NOMO-1 treated with dmso at 0.1 percent for 144 hours (cell line): ENCODE data around the gene METTL13.
A peak's percentile ranks its signal among the peaks of the same experiment; 100 is the strongest.

ENCODE experiments used
- DNase-seq: peaks from one replicate; lab custom pipeline; 2025; ENCODE audit not compliant: unreplicated experiment; lab: John Stamatoyannopoulos, UW

Gene METTL13, protein sequence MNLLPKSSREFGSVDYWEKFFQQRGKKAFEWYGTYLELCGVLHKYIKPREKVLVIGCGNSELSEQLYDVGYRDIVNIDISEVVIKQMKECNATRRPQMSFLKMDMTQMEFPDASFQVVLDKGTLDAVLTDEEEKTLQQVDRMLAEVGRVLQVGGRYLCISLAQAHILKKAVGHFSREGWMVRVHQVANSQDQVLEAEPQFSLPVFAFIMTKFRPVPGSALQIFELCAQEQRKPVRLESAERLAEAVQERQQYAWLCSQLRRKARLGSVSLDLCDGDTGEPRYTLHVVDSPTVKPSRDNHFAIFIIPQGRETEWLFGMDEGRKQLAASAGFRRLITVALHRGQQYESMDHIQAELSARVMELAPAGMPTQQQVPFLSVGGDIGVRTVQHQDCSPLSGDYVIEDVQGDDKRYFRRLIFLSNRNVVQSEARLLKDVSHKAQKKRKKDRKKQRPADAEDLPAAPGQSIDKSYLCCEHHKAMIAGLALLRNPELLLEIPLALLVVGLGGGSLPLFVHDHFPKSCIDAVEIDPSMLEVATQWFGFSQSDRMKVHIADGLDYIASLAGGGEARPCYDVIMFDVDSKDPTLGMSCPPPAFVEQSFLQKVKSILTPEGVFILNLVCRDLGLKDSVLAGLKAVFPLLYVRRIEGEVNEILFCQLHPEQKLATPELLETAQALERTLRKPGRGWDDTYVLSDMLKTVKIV

DNA sequence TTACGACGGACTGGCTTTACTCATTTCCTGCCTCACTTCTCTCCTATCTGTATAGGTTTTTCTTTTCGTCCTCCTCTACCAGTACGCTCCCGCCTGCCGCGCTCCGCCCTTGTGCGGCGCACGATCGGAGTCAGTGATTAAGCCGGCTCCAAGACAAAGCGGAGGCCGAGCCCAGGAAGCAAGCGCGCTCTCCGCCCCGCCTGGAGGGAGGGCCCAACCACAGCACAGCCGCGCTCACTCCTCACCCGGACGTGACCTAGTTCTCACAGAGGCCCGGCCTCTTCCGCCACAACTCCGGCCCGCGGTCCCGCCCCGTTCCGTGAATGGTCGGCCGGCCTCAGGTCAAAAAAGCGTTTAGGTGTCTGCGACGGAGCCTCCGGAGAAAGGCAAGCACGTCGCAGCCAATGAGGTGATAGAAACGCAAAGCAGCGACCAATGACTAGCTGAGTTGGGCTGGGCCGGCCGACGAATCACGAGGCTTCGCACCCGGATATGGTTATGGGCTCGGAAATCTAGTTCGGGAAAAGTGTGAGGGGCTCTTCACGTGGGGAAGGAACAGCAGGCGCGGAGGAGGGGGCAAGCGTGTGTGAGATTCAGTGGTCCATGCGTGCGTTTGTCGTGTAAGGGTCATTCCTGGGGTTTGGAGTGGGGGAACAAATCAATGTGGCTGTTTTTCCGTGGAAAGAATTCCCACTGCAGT, at the start of gene METTL13:
Gene METTL13 (plus strand): TSS at position 485 of the 700 bp plus-strand sequence. CDS start 308 bp downstream, outside the sequence.
- peak; percentile 99 for DNase-seq

DNA sequence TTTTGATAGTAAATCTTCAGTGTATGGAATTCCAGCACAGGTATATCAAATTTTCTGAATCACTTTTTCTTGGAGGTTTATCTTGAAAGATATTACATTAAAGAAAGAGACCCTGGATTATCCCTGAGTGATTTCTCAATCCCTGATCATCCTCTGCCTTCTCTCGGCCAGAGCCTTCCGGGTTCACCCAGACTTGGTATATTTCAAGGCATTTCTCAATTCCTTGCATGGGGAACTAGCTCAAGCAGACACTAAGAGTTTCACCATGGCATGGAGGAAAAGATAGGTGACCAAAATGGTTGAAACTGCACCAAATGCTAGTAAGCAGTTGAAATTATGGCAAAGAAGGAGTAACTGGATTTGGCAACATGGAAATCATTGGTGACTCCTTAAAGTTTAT, 45.3 kb upstream of the METTL13 start:
- DNase-seq = no peak

DNA sequence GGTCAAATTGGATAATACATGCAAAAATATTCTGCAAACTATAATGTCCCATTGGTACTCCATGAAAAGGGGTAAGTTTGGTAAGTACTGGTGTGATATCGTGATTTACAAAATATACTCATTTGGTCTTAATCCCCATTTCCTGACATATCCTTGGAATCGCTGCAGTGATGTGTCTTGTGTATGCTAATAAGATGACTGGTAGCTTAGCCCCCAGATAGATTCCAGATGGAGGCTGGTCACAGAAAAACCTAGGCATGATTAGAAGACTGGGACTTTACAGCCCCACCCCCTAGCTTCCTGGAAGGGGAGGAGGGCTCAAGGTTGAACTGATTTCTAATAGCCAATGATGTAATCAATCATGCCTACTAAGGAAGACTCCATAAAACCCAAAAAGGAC, 42.5 kb upstream of the METTL13 start:
- DNase-seq = no peak

DNA sequence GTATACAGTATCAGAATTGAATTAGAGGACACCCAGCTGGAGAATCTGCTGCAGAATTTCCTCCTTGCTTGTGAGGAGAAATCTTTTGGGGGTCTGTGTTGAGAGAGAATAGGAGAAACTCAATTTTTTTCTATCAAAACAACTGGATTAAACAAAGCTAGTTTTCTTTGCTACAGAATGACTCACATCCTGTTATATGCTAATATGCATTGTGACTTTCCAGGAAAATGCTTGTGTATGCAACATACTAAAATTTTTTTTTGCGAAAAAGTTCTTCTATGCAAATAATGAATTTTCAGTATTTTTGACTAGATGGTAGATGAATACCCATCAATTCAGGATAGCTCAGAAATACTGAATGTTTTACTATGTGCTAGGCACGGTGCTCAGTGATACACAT, 41.8 kb upstream of the METTL13 start:
- no peak for DNase-seq

DNA sequence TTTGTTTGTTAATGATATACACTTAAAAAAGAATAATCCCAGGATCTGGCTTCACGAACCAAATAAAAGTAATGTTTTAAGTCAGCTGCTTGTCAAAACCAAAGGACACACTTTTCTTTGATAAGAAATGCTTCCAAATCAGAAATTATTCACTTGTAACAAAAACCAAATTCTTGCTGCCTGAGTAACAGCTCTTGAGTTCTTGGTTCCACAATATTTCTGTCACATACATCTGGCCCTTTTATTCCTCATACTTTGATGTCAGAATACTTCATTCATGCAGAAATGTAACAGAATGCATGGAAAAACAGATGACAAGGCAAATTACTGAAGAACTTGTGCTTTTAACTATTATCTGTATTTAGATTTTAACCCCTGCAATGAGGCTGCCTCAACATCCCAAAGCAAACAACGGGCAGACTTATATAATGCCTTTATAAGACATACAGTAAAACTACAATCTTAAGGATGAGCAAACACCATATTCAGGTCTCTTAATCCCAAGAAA, 41.0 kb upstream of the METTL13 start:
- no peak for DNase-seq

DNA sequence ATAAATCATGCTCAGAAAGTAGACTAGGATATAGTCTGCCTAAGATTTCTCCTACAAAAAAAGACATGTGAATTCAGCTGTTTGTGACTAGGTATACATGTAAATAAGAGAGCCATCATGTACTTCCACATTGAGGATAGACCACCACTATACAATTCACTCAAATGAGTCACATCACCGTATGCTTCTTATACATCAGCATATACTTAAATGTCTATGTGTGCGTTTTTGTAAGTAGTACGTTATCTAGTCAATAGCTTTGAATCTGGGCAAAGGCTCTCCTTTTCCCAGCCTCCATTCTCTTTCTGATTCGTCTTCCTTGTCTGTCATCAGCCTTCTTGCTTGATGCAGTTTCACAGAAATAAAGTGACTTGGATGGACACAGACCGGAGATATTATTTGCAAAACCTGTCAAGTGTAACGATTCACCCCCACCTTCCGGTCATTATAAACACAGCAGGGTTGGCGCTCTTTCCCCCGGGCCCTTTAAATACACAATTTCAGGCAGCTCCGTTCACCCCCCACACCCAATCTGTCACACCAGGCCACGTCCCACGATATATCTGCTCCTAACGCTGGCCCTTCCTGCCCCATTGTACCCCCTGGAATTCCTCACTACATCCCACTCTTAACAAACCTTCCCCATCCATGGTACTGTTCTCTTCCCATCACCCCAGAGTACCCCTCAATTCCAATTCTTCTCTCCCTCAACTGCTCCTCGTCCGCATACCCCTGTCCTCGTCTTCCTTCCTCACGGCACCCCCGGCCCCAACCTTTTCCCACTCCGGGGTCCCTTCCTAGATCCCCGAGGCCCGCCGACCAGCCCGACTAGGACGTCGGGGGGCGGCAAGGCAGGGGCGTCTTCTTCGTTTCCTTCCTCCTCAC, 40.2 kb upstream of the METTL13 start:
- DNase-seq = peak; percentile 26

DNA sequence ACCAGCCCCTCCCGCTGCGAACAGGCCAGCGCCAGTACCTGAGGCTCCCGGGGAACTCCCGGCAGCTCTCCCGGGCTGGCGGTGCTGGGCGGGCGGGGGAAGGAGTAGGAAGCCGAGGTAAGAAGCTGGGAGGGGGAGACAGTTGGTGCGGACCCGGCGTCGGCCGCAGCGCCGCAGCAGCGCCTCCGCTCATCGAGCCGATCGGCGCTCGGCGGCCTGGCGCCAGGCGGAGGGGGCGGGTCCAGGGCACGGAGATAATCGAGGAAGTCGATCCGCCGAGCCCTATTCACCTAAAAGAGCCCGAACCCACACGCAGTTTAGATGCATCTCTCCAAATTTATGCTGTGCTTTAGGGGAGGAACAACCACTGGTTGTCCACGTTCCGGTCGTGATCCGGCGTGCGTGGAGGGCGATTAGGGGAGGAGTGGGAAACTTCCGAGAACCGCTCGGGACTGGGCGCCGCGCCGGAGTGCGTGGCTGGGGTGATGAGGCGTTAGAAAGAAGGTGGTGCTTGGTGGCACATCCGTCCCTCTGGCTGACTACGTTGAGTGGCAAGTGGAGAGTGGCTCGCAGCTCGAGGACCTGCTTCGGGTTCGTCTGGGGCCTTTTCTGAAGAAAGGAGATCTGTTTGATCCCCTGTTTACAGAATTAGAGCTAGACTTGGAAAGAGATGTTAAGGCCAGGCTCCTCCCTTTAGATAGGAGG, 39.4 kb upstream of the METTL13 start, which contains the start of gene VAMP4:
Gene VAMP4 (minus strand): TSS at position 194 of the 705 bp plus-strand sequence. CDS start 3,651 bp downstream, outside the sequence.
- peak; percentile 61 for DNase-seq

DNA sequence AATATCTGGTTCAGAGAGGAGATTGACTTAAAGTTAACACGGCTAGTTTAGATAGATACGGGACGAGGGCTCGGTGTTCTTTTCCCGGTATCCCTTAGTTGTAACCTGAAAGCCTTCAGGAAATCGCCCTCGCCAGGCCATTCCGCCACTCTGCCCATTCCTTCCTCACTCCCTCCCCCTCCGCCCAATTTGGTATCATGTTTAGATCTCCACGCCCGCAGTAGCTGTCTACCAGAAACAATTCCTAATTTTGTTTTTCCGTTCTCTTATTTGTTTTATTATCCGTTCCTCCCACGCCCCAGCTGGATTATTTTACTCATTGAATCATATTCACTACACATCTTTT, 38.9 kb upstream of the METTL13 start:
- no peak for DNase-seq

DNA sequence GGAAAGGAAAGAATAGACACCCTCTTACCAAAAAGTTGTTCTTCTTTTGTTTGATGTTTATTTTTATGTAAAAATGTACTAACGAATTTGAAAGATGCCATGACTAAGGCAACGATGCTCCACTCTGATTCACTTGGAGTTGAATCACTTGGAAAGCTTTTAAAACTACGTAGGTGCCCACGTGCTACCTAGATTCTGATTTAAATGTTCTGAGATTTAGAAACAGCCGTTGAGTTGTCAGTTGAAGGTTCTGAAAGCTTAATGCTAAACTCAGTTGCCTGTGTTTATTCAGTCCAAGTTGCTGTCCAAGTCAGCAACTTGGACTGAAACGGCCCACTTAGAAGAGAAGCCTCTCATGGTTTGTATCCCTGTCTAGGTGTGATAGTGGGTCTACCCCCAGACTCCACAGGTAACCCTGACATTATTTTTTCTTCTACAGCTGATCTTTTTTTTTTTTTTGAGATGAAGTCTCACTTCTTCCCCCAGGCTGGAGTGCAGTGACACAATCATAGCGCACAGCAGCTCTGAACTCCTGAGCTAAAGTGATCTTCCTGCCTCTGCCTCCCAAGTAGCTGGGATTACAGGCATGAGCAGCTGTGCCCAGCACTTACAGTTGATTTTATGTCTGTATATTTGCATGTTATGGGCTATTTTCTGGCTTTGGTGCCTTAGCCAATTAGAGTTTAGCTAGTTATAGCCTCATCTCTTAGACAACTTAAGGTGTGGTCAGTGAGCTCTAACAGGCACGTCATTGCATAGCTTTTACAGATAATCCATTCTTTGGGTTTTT, 38.2 kb upstream of the METTL13 start:
- no peak for DNase-seq

DNA sequence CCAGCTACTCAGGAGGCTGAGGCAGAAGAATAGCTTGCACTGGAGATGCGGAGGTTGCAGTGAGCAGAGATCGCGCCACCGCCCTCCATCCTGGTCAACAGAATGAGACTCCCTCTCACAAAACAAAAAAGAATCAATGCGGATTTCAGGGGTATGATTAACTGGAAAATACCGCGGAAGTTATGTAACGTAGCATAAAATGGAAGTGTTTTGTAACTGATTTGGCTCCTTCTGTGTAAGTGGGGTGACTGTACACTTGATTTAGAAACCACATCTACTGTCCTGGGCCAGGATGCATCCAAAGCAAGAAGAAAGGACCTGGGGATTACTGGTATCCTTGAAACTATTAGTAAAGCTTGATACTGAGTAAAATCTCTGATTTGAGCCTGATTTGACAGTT, 36.5 kb upstream of the METTL13 start:
- peak; percentile 72 for DNase-seq

DNA sequence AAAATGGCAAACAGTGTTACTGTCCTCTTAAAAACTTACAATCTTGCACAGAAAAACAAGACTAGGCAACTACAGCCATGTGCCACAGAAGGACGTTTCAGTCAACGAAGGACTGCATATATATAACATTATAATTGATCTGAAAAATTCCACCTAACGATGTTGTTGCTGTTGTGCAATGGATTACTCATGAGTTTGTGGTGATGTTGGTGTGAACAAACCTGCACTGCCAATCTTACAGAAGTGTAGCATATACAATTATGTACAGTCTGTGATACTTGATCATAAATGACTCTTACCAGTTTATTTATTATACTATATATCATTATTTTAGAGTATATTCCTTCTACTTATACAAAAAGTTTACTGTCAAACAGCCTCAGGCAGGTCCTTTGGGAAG, 32.8 kb upstream of the METTL13 start:
- DNase-seq = no peak

DNA sequence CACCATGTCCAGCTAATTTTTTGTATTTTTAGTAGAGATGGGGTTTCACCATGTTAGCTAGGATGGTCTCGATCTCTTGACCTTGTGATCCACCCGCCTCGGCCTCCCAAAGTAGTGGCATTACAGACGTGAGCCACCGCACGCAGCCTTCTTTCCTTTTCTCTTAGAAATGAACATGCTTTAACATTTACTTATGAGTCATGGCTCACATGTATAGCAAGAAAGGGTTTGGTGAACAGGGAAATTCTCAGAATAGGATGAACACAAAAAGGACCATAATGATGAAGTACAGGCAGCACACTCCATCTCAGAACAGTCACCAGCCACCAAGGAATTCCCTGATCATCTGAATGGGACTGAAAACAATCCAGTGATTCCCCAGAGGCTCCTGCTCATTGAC, 30.2 kb upstream of the METTL13 start:
- no peak for DNase-seq

DNA sequence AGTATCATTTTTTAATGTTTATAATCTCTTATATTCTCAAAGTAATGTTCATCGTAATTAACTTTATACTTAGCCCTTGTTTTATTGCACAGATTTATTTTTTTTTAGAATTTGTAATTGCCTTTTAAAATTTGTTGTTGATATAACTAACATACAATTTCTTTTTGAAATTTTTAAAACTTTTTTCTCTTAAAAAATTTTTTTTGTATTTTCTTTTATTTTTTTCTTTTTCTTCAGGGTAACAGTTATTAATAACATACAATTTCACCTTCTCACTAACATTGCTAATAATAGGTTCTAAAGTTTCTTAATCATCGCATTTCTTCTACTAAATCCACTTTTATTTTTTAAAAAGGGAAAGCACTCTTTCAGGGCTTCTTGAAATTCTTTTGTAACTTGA, 28.3 kb upstream of the METTL13 start:
- no peak for DNase-seq

DNA sequence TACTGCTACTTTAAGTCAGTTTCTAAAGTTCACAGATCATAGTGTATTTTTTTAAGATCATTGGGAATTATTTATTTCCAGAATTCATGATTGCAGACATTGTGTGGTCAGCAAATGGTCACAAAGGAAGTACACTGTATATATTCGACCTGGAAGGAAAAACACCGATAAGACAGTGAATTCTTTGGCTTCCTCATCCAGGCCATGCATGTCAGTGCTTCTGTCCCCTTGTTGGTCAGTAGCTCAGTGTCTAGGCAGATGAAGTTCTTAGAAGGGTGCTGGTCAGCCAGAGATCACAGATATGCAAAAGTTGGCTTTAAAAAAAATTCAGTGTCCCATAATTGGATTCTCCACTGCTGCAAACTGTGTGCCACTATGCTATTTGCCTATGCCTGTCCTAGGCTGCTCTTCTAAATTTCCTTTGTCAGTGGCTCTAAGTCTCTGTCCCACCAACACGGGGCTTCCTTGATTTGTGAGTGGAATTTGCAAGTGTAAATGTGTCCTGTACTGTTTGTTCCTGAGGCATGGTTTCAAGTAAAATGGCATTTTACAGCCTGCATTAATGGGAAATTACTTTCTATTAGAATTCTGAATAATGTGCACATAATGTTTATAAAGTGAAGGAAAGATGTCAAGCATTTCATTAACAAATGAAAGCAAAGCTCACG, 27.6 kb upstream of the METTL13 start:
- DNase-seq = no peak

DNA sequence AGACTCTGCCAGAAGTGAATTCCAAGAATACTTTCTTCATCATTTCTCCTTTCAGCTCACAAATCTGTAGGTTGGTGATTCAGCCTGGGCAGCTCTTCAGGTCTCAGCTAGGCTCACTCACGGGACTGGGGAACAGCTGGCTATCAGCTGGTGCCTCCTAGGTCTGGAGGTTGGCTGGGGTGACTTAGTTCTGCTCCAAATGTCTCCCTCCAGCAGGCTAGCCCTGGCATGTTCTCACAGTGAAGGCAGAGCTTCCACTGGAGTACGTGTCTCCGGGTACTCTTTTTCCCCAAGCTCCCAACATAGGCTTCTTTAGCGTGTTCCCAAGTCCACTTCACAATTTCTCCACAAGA, 27.1 kb upstream of the METTL13 start:
- DNase-seq = no peak

DNA sequence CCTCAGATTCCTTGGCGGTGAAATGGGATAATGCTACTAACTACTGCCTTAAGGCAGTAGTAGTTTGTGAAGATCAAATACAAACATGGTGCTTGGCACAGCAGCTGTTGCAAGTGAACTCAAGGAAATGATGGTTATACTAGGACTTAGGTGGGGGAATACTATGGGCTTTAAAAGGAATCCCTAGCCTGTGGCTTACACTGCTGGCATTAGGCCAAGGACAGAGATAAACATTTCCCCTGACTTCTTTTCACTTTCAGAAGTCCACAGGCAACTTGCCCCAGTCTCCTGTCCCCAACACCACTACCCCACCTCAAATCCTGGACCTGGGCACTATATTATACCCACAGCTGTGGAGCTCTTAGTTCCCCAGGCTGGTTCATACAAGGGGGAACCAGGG, 26.5 kb upstream of the METTL13 start:
- DNase-seq = no peak

DNA sequence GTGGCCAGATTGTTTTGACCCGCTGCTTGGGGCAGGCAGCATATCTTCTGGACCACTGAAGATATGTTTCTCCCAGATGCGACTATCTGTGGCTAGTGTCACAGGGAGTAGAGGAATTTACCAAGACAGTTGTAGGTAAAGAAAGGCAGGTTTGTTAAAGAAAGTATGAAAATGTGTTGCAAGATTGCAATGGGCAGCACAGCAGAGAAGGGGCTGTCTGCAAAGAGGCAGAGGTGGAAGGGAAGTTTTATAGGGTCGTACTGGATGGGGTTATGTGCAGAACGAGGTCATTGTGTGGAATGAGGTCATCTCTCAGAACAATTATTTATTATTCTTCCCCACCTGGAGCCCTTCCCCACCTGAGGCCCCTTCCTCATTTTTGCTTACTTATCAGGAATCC, 24.6 kb upstream of the METTL13 start:
- no peak for DNase-seq

DNA sequence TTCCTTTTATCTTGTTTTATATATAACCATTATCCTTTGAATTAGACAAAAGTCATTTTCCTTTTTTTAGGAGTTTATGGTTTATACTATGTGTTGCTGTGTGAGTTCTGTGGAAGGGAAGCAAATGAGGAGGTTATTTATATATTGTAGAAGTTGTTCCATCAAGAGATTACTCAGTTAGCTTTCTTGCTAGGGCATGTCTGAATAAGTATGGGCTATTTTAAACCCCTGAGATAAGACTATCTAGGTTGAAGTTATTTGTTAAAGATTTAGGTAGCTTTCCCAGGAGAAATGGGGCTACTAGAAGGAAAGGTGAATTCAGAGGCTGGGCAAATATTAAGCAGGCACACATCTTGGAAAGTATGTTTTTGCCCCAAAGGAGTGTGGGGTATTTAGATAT, 23.4 kb upstream of the METTL13 start:
- no peak for DNase-seq

DNA sequence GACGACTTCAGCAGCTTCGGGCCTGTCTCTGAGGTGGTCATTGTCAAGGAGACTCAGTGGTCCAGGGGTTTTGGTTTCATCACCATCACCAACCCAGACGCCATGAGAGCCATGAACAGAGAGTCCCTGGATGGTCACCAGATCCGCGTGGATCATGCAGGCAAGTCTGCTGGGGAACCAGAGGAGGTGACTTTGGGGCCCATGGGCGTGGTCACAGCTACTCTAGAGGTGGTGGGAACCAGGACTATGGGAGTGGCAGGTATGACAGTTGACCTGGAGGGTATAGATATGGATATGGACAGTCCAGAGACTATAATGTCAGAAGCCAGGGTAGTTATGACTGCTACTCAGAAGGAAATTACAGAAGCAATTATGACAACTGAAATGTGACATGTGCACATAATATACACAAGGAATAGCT, 19.3 kb upstream of the METTL13 start:
- no peak for DNase-seq
